T-helper 22 cell (primary cell): Measurements from ENCODE around the gene SIRPB2.
A peak's percentile ranks its signal among the peaks of the same experiment; 100 is the strongest.

Experiments
- DNase-seq: peaks from one replicate; pipeline ENCODE4 v3.0.0-alpha.2; 2020; ENCODE audit warnings: low read depth

Gene SIRPB2

GRCh38 chr20:1491281-1491840 is at the start of gene SIRPB2:
Gene SIRPB2, minus strand, starts transcription at chr20:1491420. Its CDS starts 61 bp downstream, at chr20:1491359.
- DNase-seq: no peak

- DNase-seq: no peak
Measured at GRCh38 chr20:1539816-1540419, 48.7 kb upstream of the SIRPB2 start.

- DNase-seq: no peak
Measured at GRCh38 chr20:1538655-1539054, 47.4 kb upstream of the SIRPB2 start.

GRCh38 chr20:1537731-1538058 is 46.5 kb upstream of the SIRPB2 start:
- no peak for DNase-seq

DNA sequence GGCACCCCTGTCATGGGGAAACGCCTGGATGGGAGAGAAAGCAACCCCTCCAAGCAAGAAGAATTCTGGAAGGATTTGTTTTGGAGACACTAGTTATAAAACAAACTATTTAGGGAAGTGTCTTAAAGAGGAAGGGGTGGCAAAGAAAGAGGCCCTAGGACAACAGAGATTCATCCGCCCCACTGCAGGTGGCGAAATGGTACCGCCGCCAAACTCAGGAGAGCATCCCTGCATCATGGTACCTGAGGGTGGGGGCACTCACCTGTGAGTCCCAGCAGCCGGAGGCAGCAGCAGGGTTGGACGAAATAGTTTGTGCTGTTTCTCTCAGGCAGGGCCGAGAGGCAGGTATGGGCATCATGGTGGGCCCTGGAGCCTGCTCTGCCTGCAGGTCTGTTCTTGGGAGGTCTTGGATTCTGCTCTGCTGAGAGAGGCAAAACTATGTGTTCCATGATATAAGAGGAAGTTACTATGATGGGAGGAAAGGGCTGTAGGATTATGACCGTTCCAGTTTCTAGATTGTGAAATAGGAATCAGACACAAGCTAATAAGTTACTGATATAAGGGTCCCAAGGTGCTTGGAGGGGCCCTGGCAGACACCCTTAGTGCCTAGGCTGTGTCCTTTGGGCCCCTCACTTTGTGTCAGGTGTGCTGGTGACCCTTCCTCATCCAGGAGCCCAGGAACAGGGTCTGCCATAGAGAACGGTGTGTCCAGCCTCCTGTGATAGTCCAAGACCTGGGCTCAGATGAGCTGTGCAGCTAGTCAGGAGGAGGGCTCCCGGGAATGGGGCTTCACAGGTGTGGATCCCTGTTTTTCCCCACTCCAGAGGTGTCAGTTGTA is 45.9 kb upstream of the SIRPB2 start:
- no peak for DNase-seq

DNA sequence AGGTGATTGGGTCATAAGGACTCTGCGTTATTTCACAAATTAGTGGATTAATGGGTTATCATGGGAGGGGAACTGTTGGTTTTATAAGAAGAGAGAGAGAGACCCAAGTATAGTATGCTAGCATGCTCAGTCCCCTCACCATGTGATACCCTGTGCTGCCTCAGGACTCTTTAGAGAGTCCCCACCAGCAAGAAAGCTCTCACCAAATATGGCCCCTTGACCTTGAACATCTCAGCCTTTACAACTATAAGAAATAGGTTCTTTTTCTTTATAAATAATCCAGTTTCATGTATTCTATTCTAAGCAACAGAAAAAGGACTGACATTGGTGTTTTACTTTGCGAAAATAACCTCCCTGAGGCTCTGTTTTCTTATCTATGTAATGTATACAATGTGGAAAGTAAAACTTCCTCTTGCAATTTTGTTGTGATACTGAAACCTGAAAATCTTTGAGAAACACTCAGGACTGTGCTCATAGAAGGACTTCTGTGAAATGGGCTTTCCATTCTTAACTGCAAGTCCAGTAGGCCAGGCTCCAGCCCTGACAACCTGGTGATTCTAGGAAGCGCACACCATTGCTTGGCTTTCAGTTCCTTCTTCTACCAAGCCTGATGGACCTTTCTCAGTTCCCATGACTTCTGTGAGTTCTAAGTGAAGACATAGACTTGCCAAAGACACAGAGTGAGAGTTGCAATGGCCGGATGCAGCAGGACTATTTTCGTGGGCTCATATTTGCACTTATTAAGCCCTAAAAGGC is 44.4 kb upstream of the SIRPB2 start:
- no peak for DNase-seq

DNA sequence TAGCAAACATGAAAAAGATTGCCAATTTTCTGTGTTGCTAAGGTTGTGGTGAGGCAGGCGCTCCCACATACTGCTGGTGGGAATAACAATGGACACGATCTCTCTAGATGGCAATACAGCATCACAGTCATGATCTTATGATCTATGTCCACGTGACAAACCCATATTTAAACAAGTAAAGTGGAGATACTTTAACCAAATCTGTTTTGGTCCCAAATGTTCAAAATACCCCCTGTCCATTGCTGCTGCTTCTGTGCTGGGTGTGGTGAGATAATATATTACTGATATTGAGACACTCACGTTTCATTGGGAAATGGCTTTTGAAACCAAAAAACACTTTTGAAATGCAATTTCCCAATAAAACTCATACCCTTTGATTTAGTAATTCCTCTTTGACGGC is 43.3 kb upstream of the SIRPB2 start:
- no peak for DNase-seq

DNA sequence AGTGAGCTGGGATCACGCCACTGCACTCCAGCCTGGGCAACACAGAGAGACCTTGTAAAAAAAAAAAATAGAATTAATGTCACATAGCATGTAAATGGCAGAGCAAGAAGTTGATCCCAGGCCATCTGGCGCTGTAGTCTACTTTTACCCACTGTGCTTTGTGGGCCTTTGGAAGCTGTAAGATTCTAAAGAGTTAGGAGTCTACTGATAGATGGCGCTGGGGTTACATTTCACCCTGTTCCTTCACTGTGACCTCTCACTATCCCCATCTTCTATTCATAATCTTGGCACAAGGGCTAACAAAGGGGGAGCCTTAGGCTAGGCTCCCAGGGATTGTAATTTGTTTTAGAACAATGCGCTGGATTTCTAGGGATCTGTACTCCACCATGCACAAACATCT is 41.8 kb upstream of the SIRPB2 start:
- no peak for DNase-seq

GRCh38 chr20:1528811-1529210 is 37.6 kb upstream of the SIRPB2 start:
- DNase-seq: no peak

- DNase-seq: no peak
Measured at GRCh38 chr20:1527923-1528322, 36.7 kb upstream of the SIRPB2 start.

DNA sequence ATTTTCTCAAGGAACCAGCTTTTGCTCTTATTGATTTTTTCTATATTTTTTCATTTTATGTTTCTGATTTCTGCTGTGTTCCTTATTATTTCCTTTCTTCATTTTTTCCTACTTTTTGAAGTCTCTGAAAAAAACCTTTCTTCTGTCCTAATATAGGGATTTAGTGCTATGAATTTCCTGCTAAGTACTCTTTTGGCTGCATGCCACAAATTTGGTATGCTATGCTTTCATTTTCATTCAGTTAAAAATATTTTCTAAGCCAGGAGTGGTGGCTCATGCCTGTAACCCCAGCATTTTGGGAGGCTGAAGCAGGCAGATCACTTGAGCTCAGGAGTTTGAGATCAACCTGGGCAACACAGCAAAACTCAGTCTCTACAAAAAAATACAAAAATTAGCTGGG is 35.7 kb upstream of the SIRPB2 start:
- no peak for DNase-seq

- DNase-seq: no peak
Measured at GRCh38 chr20:1526310-1526709, 35.1 kb upstream of the SIRPB2 start.

- DNase-seq: no peak
Measured at GRCh38 chr20:1524004-1524403, 32.8 kb upstream of the SIRPB2 start.

DNA sequence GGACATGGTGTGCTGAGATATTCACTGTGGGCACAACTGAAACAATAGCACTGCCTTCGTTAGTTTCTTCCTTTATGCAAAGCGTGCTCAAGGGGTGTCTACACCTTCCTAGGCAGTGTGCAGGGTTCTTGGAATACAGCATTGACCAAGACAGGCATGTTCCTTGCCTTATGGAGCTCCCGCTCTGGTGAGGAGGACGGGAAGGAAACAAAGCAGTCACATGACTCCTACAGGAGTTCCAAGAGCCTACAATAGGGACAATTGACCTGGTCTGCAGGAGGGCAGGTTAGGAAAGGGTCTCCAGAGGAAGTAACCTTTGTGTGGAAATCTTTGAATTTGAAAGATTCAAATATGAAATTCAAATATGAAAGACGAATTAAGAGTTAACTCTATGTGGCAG is 25.8 kb upstream of the SIRPB2 start:
- DNase-seq: no peak

- DNase-seq: no peak
Measured at GRCh38 chr20:1513801-1514200, 22.6 kb upstream of the SIRPB2 start.

DNA sequence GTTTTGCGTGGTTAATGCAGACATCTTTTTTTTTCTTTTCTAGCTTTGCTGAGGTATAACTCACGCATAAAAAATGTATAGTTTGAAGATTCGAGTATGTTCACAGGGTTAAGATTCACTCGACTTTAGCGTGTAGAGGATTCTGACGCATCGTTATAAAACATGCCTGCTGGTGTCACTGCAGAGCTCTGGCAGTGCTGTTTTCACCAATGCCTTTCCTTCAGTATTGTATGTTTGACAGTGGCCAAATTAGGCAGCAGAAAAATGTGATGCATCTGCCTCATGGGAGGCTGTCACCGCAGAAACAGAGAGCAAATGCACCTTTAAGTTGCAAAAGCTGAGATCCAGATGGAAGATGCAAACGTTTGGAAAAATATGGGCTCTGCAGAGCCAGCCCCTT is 18.0 kb upstream of the SIRPB2 start:
- no peak for DNase-seq

DNA sequence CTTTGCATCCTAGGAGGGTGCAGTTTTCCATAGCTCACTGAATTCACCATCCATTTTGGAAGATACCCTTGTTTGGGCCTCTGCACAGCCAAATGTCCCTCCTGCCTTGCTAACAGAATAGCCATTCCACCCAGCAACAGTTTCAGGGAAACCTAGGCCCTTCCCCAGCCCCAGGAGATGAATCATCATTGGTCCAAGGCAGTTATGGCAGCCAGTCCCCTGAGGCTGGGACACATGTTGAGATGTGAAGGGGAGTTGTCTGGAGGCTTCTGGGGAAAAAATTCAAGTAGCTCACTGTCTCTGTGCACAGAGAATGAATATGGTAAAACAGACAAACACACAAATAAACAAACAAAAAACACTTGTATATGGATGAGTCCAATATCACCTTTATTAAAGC is 17.4 kb upstream of the SIRPB2 start:
- no peak for DNase-seq

- DNase-seq: no peak
Measured at GRCh38 chr20:1507276-1507675, 16.1 kb upstream of the SIRPB2 start.

- DNase-seq: no peak
Measured at GRCh38 chr20:1505871-1506270, 14.7 kb upstream of the SIRPB2 start.

GRCh38 chr20:1505361-1505760 is 14.1 kb upstream of the SIRPB2 start:
- DNase-seq: no peak

DNA sequence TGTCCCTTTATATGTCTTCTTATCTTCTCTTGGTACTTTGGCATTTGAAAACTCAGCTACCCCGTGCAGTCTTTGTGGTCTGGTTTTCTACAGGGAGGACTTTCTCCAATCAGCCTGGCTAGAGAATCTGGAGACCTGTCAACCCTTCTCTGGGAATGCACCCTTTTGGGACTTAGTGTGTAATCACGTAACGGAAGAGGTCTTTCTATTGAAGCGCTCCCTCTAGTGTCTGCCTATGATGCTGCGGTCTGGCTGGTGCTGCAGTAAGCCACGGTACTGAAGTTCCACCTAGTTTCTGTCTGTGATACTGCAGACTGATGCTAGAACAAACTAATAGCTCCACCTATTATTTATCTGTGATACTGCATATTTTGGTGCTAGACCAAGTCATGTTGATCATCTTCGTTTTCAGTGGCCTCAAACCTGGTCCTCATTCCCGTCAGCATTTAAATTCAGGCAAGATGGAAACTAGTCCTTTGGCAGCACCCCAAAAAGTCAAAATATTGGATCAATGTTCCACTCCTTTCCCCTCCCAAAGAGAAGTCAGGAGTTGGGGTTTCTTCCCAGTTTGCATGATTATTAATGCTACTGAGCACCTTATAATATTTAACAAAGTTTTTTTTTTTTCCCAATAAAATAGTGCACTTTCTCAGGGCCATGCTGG is 12.5 kb upstream of the SIRPB2 start:
- DNase-seq: peak; percentile 57

DNA sequence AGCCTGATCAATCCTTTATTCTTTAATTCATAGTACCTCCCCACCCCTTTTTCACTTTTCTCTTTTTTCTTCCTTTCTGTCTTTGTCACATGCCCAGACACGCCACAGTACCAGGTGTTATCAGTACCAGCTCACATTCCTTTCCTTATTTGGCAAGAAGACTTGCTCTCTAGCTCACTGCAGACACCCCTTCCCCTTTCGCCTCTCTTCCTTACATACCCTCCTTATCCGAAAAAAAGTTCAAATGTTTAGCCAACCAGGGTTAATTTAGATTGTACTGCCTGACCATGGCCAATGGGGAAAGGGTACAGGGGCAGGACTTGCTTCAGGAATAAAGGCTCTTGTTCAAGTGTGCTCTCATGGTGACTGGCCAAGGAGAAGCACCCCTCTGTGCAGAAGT is 9.3 kb upstream of the SIRPB2 start:
- DNase-seq: no peak
